Mucosa of rectum (tissue), 2 donors: Measurements from ENCODE around the gene TKT.

ENCODE experiments used
- H3K27ac ChIP-seq, 2 donors: one replicate each; pipeline ENCODE4 v1.7.0; 2013; ENCODE audit warnings: inconsistent platforms in 2 of 2, low read depth in 2 of 2, low read length in 2 of 2
- H3K27me3 ChIP-seq, 2 donors: one replicate each; pipeline ENCODE4 v1.7.0; 2013; ENCODE audit warnings: low read length in 2 of 2; ENCODE audit not compliant: control insufficient read depth in 2 of 2, insufficient read depth in 2 of 2
- H3K36me3 ChIP-seq, 2 donors: one replicate each; pipeline ENCODE4 v1.7.0; 2013; ENCODE audit warnings: low read length in 2 of 2; ENCODE audit not compliant: control insufficient read depth in 2 of 2, insufficient read depth in 2 of 2
- H3K4me1 ChIP-seq, 2 donors: one replicate each; pipeline ENCODE4 v1.7.0; 2013; ENCODE audit warnings: low read length in 2 of 2, mild to moderate bottlenecking in 1 of 2; ENCODE audit not compliant: control insufficient read depth in 2 of 2, insufficient read depth in 2 of 2
- H3K4me3 ChIP-seq, 2 donors: one replicate each; pipeline ENCODE4 v1.7.0; 2013; ENCODE audit warnings: low read length in 2 of 2
- H3K9ac ChIP-seq, 2 donors: one replicate each; pipeline ENCODE4 v1.7.0; 2013; ENCODE audit warnings: low read length in 2 of 2, low read depth in 1 of 2, mild to moderate bottlenecking in 1 of 2
- H3K9me3 ChIP-seq, 2 donors: one replicate each; pipeline ENCODE4 v1.7.0; 2013; ENCODE audit warnings: low read length in 2 of 2; ENCODE audit not compliant: control insufficient read depth in 2 of 2
- donor health status: healthy.
- donor health status: Normal muscosa, but diverticular disease.

TKT gene

GRCh38 chr3:53190659-53191058, 65.2 kb downstream of the TKT start:
- peaks cover 54 to 70% of the 10 kb centered on the region in 2 donors for H3K36me3 ChIP-seq
- H3K27ac ChIP-seq: peak overlapping the region in 1 of 2 donors; percentile 29
- H3K4me1 ChIP-seq: peaks cover 9 to 13% of the 10 kb centered on the region in 2 donors
- no peaks in the 10 kb centered on the region for H3K27me3 ChIP-seq
- H3K9ac ChIP-seq: no peak overlapping the region
- no peak overlapping the region for H3K4me3 ChIP-seq
- no peaks in the 10 kb centered on the region for H3K9me3 ChIP-seq

DNA sequence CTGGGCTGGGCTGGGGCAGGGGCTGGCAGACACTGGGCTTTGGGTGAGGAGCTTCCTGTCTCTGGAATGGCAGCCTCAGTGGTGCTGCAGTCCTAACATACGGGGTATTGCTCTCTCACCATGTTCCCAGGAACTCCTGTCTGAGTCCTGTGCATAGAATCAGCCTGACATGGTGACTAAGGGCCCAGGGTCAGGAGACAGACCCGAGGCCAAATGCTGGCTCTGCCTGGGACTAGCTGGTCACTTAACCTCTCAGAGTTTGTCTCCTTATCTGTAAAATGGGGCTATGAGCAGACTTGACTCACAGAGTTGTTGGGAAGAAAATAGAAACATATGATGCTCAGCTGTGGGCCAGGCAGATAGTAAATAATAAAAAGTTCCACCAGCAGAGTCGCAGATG, 66.5 kb downstream of the TKT start:
- Histone ChIP-seq H3K27me3 (no peaks in the 10 kb centered on the region), H3K9ac (no peak overlapping the region), H3K4me3 (no peak overlapping the region), H3K9me3 (no peaks in the 10 kb centered on the region), H3K4me1 (peaks cover 8 to 13% of the 10 kb centered on the region in 2 donors), H3K36me3 (peaks cover 64 to 79% of the 10 kb centered on the region in 2 donors), H3K27ac (no peak overlapping the region)

GRCh38 chr3:53188720-53189119, 67.1 kb downstream of the TKT start:
- no peak overlapping the region for H3K27ac ChIP-seq
- no peaks in the 10 kb centered on the region for H3K9me3 ChIP-seq
- peaks cover 65 to 77% of the 10 kb centered on the region in 2 donors for H3K36me3 ChIP-seq
- H3K27me3 ChIP-seq: no peaks in the 10 kb centered on the region
- H3K4me1 ChIP-seq: peaks cover 8 to 9% of the 10 kb centered on the region in 2 donors
- H3K4me3 ChIP-seq: no peak overlapping the region
- H3K9ac ChIP-seq: no peak overlapping the region

DNA sequence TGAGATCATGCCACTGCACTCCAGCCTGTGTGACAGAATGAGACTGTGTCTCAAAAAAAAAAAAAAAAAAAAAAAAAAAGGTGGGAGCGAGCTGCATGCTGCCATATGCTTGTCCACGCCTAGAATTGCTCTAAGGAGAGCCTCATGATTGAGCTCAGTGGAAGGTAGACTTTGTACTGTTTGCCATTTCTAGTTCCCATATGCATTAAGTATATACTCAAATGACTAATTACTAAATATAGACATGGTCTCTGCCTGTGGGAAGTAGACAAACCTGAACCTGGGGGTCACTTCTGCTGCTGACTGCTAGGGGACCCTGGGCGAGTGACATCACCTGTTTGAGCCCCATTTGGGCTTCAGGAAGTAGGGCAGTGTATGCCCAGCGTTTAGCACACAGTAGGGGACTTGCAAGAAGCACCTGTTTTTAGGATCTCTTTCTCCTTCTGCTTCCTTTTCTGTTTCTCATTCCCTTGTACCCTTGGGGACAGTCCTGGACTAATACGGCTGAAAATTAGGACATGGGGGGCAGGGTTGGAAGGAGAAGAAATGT, 67.6 kb downstream of the TKT start:
- H3K9me3 ChIP-seq: no peaks in the 10 kb centered on the region
- H3K4me1 ChIP-seq: peaks cover 7 to 8% of the 10 kb centered on the region in 2 donors
- H3K36me3 ChIP-seq: peaks cover 67 to 78% of the 10 kb centered on the region in 2 donors
- no peak overlapping the region for H3K27ac ChIP-seq
- no peak overlapping the region for H3K4me3 ChIP-seq
- H3K27me3 ChIP-seq: no peaks in the 10 kb centered on the region
- no peak overlapping the region for H3K9ac ChIP-seq

DNA sequence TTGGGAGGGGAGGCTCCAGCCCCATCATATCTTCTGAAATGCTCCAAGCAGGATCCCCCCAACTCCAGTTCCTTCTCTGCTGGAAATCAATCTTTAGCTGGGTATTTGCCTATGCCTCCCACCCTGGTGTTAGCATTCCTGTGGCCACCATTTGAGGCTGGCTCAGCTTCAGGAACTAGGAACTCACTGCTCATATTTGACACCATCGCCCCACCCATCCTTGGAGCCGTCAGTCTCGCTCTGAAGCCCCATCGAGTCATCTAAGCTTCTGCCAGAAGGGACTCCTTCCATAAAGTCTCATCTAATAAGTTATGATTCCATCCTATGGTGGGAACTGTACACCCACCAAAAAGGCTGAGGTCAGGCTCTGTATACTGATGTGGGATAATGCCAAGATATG, 68.4 kb downstream of the TKT start:
- no peak overlapping the region for H3K4me3 ChIP-seq
- H3K9ac ChIP-seq: no peak overlapping the region
- H3K27me3 ChIP-seq: no peaks in the 10 kb centered on the region
- H3K9me3 ChIP-seq: no peaks in the 10 kb centered on the region
- H3K27ac ChIP-seq: no peak overlapping the region
- H3K36me3 ChIP-seq: peaks cover 70 to 81% of the 10 kb centered on the region in 2 donors
- peaks cover 7 to 8% of the 10 kb centered on the region in 2 donors for H3K4me1 ChIP-seq

DNA sequence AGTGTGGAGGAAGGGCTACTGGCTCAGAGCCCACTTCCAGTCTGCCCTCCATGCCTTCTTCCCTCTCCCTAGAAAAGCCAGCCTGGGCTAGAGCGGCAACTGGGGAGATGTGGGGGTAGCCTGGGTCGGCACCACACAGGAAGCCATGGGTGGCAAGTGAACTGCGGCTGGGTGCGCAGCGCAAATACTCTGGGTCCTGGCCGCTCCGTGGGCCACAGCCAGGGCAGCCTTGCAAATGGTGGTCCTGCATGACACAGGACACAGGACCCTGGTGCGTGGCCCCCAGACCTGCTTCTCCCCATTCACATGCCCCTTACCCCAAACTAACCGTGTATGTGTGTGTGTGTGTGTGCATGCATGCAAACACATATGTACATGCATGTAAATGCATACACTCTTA, 69.1 kb downstream of the TKT start:
- H3K4me3 ChIP-seq: no peak overlapping the region
- no peak overlapping the region for H3K9ac ChIP-seq
- H3K27ac ChIP-seq: no peak overlapping the region
- H3K36me3 ChIP-seq: peaks cover 71 to 81% of the 10 kb centered on the region in 2 donors
- no peaks in the 10 kb centered on the region for H3K9me3 ChIP-seq
- no peaks in the 10 kb centered on the region for H3K27me3 ChIP-seq
- peaks cover 5 to 8% of the 10 kb centered on the region in 2 donors for H3K4me1 ChIP-seq

GRCh38 chr3:53185761-53186465, 69.9 kb downstream of the TKT start:
- peaks cover 77 to 83% of the 10 kb centered on the region in 2 donors for H3K36me3 ChIP-seq
- H3K4me3 ChIP-seq: no peak overlapping the region
- H3K9ac ChIP-seq: no peak overlapping the region
- H3K27me3 ChIP-seq: no peaks in the 10 kb centered on the region
- H3K9me3 ChIP-seq: no peaks in the 10 kb centered on the region
- H3K27ac ChIP-seq: no peak overlapping the region
- peaks cover 5 to 8% of the 10 kb centered on the region in 2 donors for H3K4me1 ChIP-seq

GRCh38 chr3:53184701-53185100, 71.1 kb downstream of the TKT start:
- H3K4me1 ChIP-seq: peaks cover 5 to 8% of the 10 kb centered on the region in 2 donors
- peaks cover 76 to 82% of the 10 kb centered on the region in 2 donors for H3K36me3 ChIP-seq
- no peak overlapping the region for H3K27ac ChIP-seq
- no peaks in the 10 kb centered on the region for H3K9me3 ChIP-seq
- H3K9ac ChIP-seq: no peak overlapping the region
- no peak overlapping the region for H3K4me3 ChIP-seq
- no peaks in the 10 kb centered on the region for H3K27me3 ChIP-seq

- Histone ChIP-seq H3K4me1 (peaks cover 4 to 8% of the 10 kb centered on the region in 2 donors), H3K36me3 (peaks cover 79 to 82% of the 10 kb centered on the region in 2 donors), H3K27ac (no peak overlapping the region), H3K9ac (no peak overlapping the region), H3K9me3 (no peaks in the 10 kb centered on the region), H3K27me3 (no peaks in the 10 kb centered on the region), H3K4me3 (no peak overlapping the region)
These were observed 72.3 kb downstream of the TKT start for GRCh38 chr3:53183514-53183913.

- Histone ChIP-seq H3K27ac (no peak overlapping the region), H3K36me3 (peaks cover 78 to 81% of the 10 kb centered on the region in 2 donors), H3K4me1 (peaks cover 2 to 5% of the 10 kb centered on the region in 2 donors), H3K27me3 (no peaks in the 10 kb centered on the region), H3K4me3 (no peak overlapping the region), H3K9ac (no peak overlapping the region), H3K9me3 (no peaks in the 10 kb centered on the region)
These were observed 73.0 kb downstream of the TKT start for GRCh38 chr3:53182764-53183355.
